SK-N-SH (cell line): ENCODE measurements around the gene PROM2. TPM values are rescaled to one million over a fixed set of nuclear protein-coding genes. Genes with fewer than 3 reads are reported as not detected.

ENCODE experiments used
- CTCF ChIA-PET: fragments of 300-600, 350-600 bp; formaldehyde crosslinking; extraction: SDS; loops from one replicate; lab custom pipeline; 2021; lab: Yijun Ruan, JAX
- POLR2A ChIA-PET: fragments of 350-600 bp; sonication (Branson Sonifier 250); formaldehyde crosslinking; extraction: SDS; loops from one replicate; lab custom pipeline; 2020; ENCODE audit warnings: antibody characterized with exemption, inconsistent platforms; lab: Yijun Ruan, JAX
- DNase-seq: peaks from one replicate; pipeline ENCODE4 v3.0.0; 2012
- H2AFZ ChIP-seq: fragments of 200-600 bp; sonication (generic); 2 replicates; pipeline ENCODE4 v1.8.1; 2016; ENCODE audit warnings: antibody characterized with exemption, mild to moderate bottlenecking, low read depth
- H3F3A ChIP-seq: fragments of 200-600 bp; sonication (generic); replicated peaks from 2 replicates; pipeline ENCODE3; 2016; ENCODE audit warnings: antibody characterized with exemption, mild to moderate bottlenecking; ENCODE audit not compliant: insufficient read depth
- H3K27ac ChIP-seq, 2 experiments: fragments of 200-500 bp in 1 of 2; fragments of 200-600 bp in 1 of 2; sonication (Bioruptor generic) in 1 of 2; sonication (generic), shearing (Covaris generic) in 1 of 2; 2 replicates each; pipeline versions ENCODE4 v1.5.1 to v1.6.1; 2014 to 2016; ENCODE audit warnings: low read depth in 2 of 2, inconsistent platforms in 1 of 2, low read length in 1 of 2, mild to moderate bottlenecking in 1 of 2, mixed read lengths in 1 of 2
- H3K27me3 ChIP-seq: fragments of 200-600 bp; sonication (generic), shearing (Covaris generic); 2 replicates; pipeline ENCODE4 v1.6.1; 2016; ENCODE audit warnings: mixed run types; ENCODE audit not compliant: insufficient read depth
- H3K36me3 ChIP-seq, 2 experiments: fragments of 200-500 bp in 1 of 2; fragments of 200-600 bp in 1 of 2; sonication (Bioruptor generic) in 1 of 2; sonication (generic) in 1 of 2; replicated peaks in 1 of 2; 2 replicates each; pipeline versions ENCODE3 to v1.5.1; 2014 to 2016; ENCODE audit warnings: low read length in 1 of 2, mild to moderate bottlenecking in 1 of 2; ENCODE audit not compliant: insufficient read depth in 2 of 2, control insufficient read depth in 1 of 2
- H3K4me1 ChIP-seq, 2 experiments: fragments of 200-500 bp in 1 of 2; fragments of 200-600 bp in 1 of 2; sonication (Bioruptor generic) in 1 of 2; sonication (generic), shearing (Covaris generic) in 1 of 2; 2 replicates each; pipeline versions ENCODE4 v1.5.1 to v1.6.1; 2014 to 2016; ENCODE audit warnings: low read depth in 1 of 2, low read length in 1 of 2, mixed run types in 1 of 2; ENCODE audit not compliant: insufficient read depth in 2 of 2, control insufficient read depth in 1 of 2
- H3K4me2 ChIP-seq: fragments of 200-600 bp; sonication (generic), shearing (Covaris generic); 2 replicates; pipeline ENCODE4 v1.6.1; 2017; ENCODE audit warnings: mixed run types
- H3K4me3 ChIP-seq, 2 experiments: fragments of 200-500 bp in 1 of 2; fragments of 200-600 bp in 1 of 2; sonication (Bioruptor generic) in 1 of 2; sonication (generic), shearing (Covaris generic) in 1 of 2; 2 replicates each; pipeline versions ENCODE4 v1.5.1 to v1.8.1; 2014 to 2016; ENCODE audit warnings: low read depth in 2 of 2, inconsistent platforms in 1 of 2, low read length in 1 of 2, mild to moderate bottlenecking in 1 of 2, mixed read lengths in 1 of 2, moderate library complexity in 1 of 2
- H3K79me2 ChIP-seq: fragments of 200-600 bp; sonication (generic); 2 replicates; pipeline ENCODE4 v1.8.1; 2017; ENCODE audit warnings: mild to moderate bottlenecking; ENCODE audit not compliant: insufficient read depth
- H3K9ac ChIP-seq: fragments of 200-600 bp; sonication (generic); 2 replicates; pipeline ENCODE4 v1.6.1; 2017; ENCODE audit warnings: mixed run types
- H3K9me2 ChIP-seq: fragments of 200-600 bp; sonication (generic); 2 replicates; pipeline ENCODE4 v1.6.1; 2017; ENCODE audit warnings: mixed run types
- H3K9me3 ChIP-seq: fragments of 200-600 bp; sonication (generic); 2 replicates; pipeline ENCODE4 v1.6.1; 2017; ENCODE audit warnings: mixed run types, mild to moderate bottlenecking, moderate library complexity
- H4K20me1 ChIP-seq: fragments of 200-600 bp; sonication (generic); 2 replicates; pipeline ENCODE4 v1.6.1; 2017; ENCODE audit warnings: mild to moderate bottlenecking, mixed run types; ENCODE audit not compliant: insufficient read depth
- CHD2 ChIP-seq: fragments of 150-350 bp; IDR thresholded peaks from 2 replicates; pipeline ENCODE4 v1.6.1; 2018; ENCODE audit warnings: low read length; ENCODE audit not compliant: partially characterized antibody
- EZH2phosphoT487 ChIP-seq: fragments of 200-600 bp; sonication (generic); IDR thresholded peaks from 2 replicates; pipeline ENCODE4 v1.6.1; 2017; ENCODE audit warnings: low read depth, mixed run types, mild to moderate bottlenecking, antibody characterized with exemption, moderate library complexity, borderline replicate concordance
- FOSL2 ChIP-seq: IDR thresholded peaks from 2 replicates; pipeline ENCODE4 v1.4.0; 2012; ENCODE audit warnings: low read depth, mild to moderate bottlenecking, moderate library complexity, borderline replicate concordance
- FOXJ3 ChIP-seq: sonication (generic); formaldehyde crosslinking; IDR thresholded peaks from 2 replicates; pipeline ENCODE4 v1.5.1; 2020; ENCODE audit warnings: mild to moderate bottlenecking, missing genetic modification reagents
- FOXM1 ChIP-seq: IDR thresholded peaks from 2 replicates; pipeline ENCODE4 v1.4.0; 2012; ENCODE audit warnings: low read depth, mild to moderate bottlenecking
- GABPA ChIP-seq: IDR thresholded peaks from 2 replicates; pipeline ENCODE4 v1.4.0; 2012; ENCODE audit warnings: low read depth, mild to moderate bottlenecking
- JUND ChIP-seq: IDR thresholded peaks from 2 replicates; pipeline ENCODE4 v1.4.0; 2012
- MXI1 ChIP-seq: IDR thresholded peaks from 2 replicates; pipeline ENCODE4 v1.6.1; 2012; ENCODE audit warnings: mild to moderate bottlenecking, low read depth, low read length, improper control_type of control experiment
- NFIC ChIP-seq: IDR thresholded peaks from 2 replicates; pipeline ENCODE4 v1.4.0; 2012; ENCODE audit warnings: borderline replicate concordance
- NRF1 ChIP-seq: IDR thresholded peaks from 2 replicates; pipeline ENCODE4 v1.6.1; 2012; ENCODE audit warnings: low read depth, mild to moderate bottlenecking, low read length
- POLR2AphosphoS5 ChIP-seq: IDR thresholded peaks from 2 replicates; pipeline ENCODE4 v1.6.1; 2012; ENCODE audit warnings: low read depth, low read length
- RAD21 ChIP-seq: IDR thresholded peaks from 2 replicates; pipeline ENCODE4 v1.6.1; 2012; ENCODE audit warnings: mild to moderate bottlenecking, low read length
- REST ChIP-seq: IDR thresholded peaks from 2 replicates; pipeline ENCODE4 v1.6.1; 2012; ENCODE audit warnings: mild to moderate bottlenecking, low read depth, low read length, moderate library complexity
- RXRA ChIP-seq: IDR thresholded peaks from 2 replicates; pipeline ENCODE4 v1.4.0; 2012; ENCODE audit warnings: low read depth, mild to moderate bottlenecking, borderline replicate concordance
- SIN3A ChIP-seq: IDR thresholded peaks from 2 replicates; pipeline ENCODE4 v1.6.1; 2012; ENCODE audit warnings: low read depth, mild to moderate bottlenecking, low read length, moderate library complexity, borderline replicate concordance
- SMC3 ChIP-seq: IDR thresholded peaks from 2 replicates; pipeline ENCODE4 v1.6.1; 2012; ENCODE audit warnings: low read depth, low read length, improper control_type of control experiment
- TCF12 ChIP-seq: IDR thresholded peaks from 2 replicates; pipeline ENCODE4 v1.4.0; 2012
- TEAD4 ChIP-seq: IDR thresholded peaks from 2 replicates; pipeline ENCODE4 v1.4.0; 2012; ENCODE audit warnings: mild to moderate bottlenecking, borderline replicate concordance; ENCODE audit not compliant: insufficient read depth
- USF2 ChIP-seq: fragments of 150-350 bp; IDR thresholded peaks from 2 replicates; pipeline ENCODE4 v1.6.1; 2017; ENCODE audit warnings: antibody characterized with exemption, low read length, low read depth, borderline replicate concordance
- ZBTB33 ChIP-seq: IDR thresholded peaks from 2 replicates; pipeline ENCODE4 v1.4.0; 2012; ENCODE audit warnings: low read depth, borderline replicate concordance
- WGBS: methylation state at CpG from one replicate; pipeline ENCODE4 v1.1.6; 2017; ENCODE audit warnings: low lambda C conversion rate; 5-methylcytosine and 5-hydroxymethylcytosine counted together
- polyA plus RNA-seq, 3 experiments: library from polyadenylated mRNA; depleted of rRNA; stranded (reverse); fragments of >200 nt; gene quantifications; 2 replicates each; pipeline ENCODE4 v1.2.3, GENCODE V29; 2012

PROM2 gene
- polyA plus RNA-seq, 1 of the 3 experiments (the other 2 are of a cell fraction), result 0.38 TPM

- Histone ChIP-seq H3K9me3 (no peaks in the 10 kb centered on the region), H3F3A (no peaks in the 10 kb centered on the region), H4K20me1 (no peaks in the 10 kb centered on the region), H3K4me2 (no peak overlapping the region), H3K79me2 (no peaks in the 10 kb centered on the region), H3K27ac (no peak overlapping the region), H3K9me2 (no peaks in the 10 kb centered on the region), H3K9ac (no peak overlapping the region), H3K27me3 (no peaks in the 10 kb centered on the region), H3K4me1 (no peaks in the 10 kb centered on the region; a peak in 1 of 4 replicates), H3K36me3 (no peaks in the 10 kb centered on the region), H2AFZ (no peak overlapping the region), H3K4me3 (no peak overlapping the region)
- POLR2A ChIA-PET, result no interaction called here
- CTCF ChIA-PET, result interaction anchor here (0.5 to 5.6 kb wide), 4 partner anchors 13 to 100 kb away, joined by 3 to 40 read pairs (median 6); no protein-coding TSS in a partner anchor
- 80% methylated on average over 10 of the region's 10 CpGs for WGBS
- no peak for DNase-seq
- TF ChIP-seq JUND (no peak), USF2 (no peak), RAD21 (no peak), FOXJ3 (no peak), EZH2phosphoT487 (no peak), FOSL2 (no peak), MXI1 (no peak), RXRA (no peak), FOXM1 (no peak), SIN3A (no peak), ZBTB33 (no peak), TEAD4 (no peak), SMC3 (no peak), TCF12 (no peak), POLR2AphosphoS5 (no peak), GABPA (no peak), NRF1 (no peak), CHD2 (no peak)
These were observed 57.4 kb downstream of the PROM2 start for GRCh38 chr2:95331606-95332005.

- Histone ChIP-seq H3F3A (no peaks in the 10 kb centered on the region), H3K27ac (no peak overlapping the region), H3K79me2 (no peaks in the 10 kb centered on the region), H3K4me3 (no peak overlapping the region)
- DNase-seq, result no peak
- TF ChIP-seq FOSL2 (no peak), ZBTB33 (no peak), NFIC (no peak), REST (no peak)
- TF ChIP-seq, all 33 proteins: peak for 0
- ChIA-PET CTCF (interaction anchor here (0.5 to 5.6 kb wide), 4 partner anchors 13 to 101 kb away, joined by 3 to 40 read pairs (median 6); no protein-coding TSS in a partner anchor), POLR2A (no interaction called here)
- Histone ChIP-seq H3K36me3 (no peaks in the 10 kb centered on the region), H3K4me1 (no peaks in the 10 kb centered on the region; a peak in 1 of 4 replicates), H4K20me1 (no peaks in the 10 kb centered on the region), H3K9ac (no peak overlapping the region), H3K27me3 (no peaks in the 10 kb centered on the region), H3K4me2 (no peak overlapping the region), H3K9me2 (no peaks in the 10 kb centered on the region), H3K9me3 (no peaks in the 10 kb centered on the region), H2AFZ (no peak overlapping the region)
- 79% methylated on average over 8 of the region's 8 CpGs for WGBS
These were observed 57.8 kb downstream of the PROM2 start for GRCh38 chr2:95332036-95332435.
